ENCODE results near the gene GAD2.

GAD2 gene

DNA sequence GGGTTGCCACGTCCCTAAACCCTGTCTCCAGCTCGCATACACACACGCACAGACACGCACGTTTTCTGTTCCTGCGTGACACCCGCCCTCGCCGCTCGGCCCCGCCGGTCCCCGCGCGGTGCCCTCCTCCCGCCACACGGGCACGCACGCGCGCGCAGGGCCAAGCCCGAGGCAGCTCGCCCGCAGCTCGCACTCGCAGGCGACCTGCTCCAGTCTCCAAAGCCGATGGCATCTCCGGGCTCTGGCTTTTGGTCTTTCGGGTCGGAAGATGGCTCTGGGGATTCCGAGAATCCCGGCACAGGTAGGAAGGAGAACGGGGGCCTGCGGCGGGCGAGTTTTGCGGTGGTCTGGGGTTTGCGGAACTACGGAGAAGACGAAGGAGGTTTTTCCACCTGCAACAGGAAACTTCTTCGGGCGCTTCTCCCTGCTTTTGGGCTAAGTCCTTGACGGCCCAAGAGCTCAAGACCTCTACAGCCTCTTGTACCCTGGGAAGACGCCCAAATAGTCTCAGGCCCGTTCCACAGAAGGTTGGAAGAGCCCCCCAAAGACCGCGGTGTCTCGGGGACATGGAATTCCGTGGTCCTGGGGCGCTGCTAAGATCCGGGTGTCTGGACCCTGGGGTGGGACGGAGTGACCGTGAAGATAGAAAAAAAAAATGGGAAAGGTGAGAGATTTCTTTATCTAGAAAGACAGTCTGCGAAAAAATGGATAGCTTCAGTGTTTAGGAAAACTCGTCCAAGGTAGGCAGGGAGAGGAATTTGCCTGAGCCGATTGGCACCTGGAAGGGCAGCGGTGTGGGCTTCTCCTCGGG lies at the start of gene GAD2:
GAD2 (plus strand) TSS at position 190 of the 811 bp plus-strand sequence; CDS start at position 226, 36 bp downstream.
- no peak for DNase-seq

GRCh38 chr10:26169466-26169865 lies 47.1 kb upstream of the GAD2 start:
- DNase-seq = no peak

DNA sequence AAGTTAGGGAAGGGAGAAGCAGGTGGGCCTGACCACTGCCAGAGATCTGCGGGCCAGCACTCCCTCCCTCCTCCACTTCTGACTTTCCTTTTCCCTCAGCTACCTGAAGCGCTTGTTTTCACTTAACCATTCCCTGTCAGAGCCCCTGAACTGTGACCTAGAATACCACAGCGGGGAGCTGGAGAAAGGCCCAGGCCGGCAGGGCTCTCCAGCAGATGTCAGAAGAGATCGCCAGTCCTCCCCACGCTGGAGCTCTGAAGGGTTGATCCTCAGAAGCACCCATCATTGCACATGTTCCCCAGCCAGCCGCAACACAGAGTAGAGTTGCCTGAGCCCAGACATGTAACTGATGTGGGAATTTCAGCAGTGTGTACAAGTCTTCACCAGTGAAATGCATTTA lies 44.4 kb upstream of the GAD2 start:
- no peak for DNase-seq

DNA sequence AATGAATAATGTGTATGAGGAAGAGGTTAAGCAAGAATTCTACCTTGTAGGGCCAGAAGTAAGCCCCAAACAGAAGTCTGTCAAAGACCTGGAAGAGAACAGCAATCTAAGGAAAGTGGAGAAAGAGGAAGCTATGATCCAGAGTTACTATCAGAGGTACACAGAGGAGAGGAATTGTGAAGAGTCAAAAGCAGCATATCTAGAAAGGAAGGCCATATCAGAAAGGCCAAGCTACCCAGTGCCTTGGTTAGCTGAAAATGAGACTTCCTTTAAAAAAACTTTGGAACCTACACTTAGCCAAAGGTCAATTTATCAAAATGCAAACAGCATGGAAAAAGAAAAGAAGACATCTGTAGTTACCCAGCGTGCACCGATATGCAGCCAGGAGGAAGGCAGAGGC lies 42.7 kb upstream of the GAD2 start:
- DNase-seq = peak; percentile 20

DNA sequence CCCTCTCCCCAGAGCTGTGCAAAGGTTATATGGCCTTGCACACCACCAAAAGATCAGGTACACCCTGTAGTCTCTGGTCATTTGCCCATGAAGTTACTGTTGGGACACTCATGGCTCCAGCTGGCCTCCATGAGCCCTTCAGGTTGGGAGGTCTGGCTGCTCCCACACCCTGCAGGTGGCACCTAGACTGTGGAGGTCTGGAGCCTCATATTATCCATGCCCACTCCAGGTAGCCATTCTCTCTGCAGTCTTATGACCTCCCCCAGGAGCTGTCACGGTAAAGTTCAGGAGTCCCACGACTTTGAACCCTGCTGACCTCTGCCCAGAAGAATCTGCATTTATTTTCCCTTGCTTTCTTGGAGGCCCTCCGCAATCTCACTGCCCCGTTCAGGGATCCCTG lies 39.2 kb upstream of the GAD2 start:
- DNase-seq = no peak

GRCh38 chr10:26194275-26194674 lies 22.3 kb upstream of the GAD2 start:
- DNase-seq = no peak

GRCh38 chr10:26197248-26197647 lies 19.3 kb upstream of the GAD2 start:
- DNase-seq = no peak

- DNase-seq = no peak
Measured at GRCh38 chr10:26198119-26198518, 18.5 kb upstream of the GAD2 start.

GRCh38 chr10:26199841-26200240 lies 16.7 kb upstream of the GAD2 start:
- DNase-seq = no peak

- no peak for DNase-seq
Measured at GRCh38 chr10:26205223-26205622, 11.4 kb upstream of the GAD2 start.

GRCh38 chr10:26211781-26212444 lies 4.7 kb upstream of the GAD2 start:
- no peak for DNase-seq

DNA sequence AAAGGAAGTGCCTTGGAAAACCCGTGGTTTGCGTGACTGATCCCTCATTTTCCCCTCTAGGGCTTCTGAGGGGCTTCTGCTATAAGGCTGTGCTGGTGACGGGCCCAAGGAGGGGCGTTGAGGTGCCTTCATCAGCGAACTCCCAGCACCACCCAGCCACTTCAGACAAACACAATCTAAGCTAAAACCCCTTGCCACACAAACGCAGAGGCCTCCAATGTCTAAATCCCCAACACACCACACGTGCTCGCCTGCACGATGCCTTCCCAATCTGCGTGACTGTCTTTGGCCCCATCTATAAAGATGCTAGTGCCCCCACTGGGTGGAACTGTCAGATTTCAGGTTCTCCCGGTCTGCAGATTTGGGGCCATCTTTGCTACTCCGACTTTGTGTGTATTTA lies 4.1 kb upstream of the GAD2 start:
- no peak for DNase-seq

DNA sequence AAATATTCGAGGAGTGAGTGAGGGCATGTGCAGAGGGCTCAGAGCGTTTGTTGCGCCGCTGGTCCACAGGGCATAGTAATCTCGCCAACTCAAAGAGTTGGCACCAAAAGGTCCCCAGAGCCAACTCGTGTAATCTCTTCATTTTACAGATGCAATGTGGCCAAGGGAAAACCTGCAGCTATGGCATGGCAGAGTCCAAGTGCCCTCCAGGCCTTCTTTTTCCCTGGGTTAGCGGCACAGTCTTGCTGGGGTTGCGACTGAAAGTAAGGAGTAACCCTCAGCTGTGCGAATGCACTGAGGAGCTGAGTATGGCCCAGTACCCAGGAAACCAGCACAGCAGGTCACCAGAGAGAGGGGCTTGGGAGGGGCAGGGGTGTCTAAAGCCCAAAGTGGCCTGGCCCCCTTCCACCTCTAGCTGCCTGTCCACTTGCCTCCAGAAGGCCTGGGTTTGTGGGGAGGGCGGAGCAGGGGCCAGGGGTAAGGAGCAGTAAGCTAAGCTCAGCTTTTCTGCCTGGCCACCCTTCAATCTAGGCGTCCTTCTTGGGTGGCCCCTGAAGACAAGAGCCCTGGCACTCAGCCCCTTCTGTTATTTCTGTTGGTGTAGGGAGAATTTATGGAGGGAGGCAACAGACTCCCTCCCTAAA lies 3.3 kb upstream of the GAD2 start:
- DNase-seq = no peak

- no peak for DNase-seq
Measured at GRCh38 chr10:26214004-26214403, 2.6 kb upstream of the GAD2 start.

DNA sequence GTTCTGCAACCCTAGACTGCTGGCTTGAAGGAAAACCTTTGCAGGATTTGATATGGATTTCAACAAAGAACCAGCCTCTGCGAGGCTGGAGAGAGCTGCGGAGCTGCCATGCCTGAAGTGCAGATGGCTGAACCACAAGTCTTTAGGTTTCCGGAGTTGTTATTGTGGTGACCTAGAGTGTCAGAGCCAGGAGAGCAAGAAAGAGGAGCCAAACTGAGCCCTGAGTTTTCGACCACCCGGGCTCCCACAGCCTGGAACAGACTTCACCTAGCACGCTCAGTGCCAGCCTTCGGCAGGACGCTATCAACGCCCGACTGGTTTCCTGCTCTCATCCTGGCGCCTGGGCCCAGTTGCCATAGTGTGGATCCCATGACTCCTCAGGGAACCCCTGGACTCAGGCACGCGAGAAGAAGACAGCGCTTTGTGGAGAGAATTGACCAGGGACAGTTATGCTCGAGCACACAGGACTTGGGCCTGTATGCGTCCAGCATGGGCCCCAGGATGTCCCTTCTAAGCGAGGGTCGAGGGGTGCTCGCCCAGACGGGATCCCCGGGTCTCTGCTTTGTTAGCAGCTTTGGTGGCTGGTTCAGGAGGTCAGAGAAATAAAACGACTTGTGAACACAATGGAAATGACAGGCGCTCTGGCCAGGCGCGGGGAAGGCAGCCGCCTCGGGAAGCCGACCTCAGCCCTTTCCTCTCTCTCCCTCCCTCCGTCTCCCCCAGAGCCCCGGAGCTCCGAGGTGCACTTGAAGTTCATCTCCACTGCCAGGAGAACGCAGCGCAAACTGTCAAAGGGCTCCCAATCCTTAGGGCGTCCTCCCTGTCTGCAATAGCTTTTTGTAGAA lies 1.8 kb upstream of the GAD2 start:
- no peak for DNase-seq

DNA sequence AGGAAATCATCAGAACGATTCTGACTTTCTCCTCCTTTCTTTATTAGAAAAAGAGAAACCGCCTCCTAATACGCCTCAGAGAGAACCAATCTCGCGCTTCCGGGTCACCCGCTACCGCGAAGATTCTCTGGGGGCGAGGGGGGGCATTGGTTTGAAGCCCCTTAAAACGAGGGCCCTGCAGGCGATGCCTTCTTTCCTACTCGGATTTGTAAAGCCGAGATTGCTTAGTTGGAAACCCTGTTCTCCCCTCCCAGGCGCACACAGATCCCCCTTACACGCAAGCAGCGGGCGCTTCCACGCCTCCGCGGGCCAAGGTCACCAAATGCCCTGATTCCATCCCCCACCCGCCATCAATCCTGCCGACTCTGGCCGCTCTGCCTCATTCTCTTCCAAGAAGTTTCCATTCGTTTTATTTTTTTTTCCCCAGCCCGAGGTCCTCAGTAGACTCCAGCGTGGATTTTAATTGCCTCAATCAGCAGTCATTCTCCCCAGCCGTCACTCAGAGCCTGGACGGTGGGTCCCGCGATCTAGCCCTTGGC lies 1.1 kb upstream of the GAD2 start:
- no peak for DNase-seq

DNA sequence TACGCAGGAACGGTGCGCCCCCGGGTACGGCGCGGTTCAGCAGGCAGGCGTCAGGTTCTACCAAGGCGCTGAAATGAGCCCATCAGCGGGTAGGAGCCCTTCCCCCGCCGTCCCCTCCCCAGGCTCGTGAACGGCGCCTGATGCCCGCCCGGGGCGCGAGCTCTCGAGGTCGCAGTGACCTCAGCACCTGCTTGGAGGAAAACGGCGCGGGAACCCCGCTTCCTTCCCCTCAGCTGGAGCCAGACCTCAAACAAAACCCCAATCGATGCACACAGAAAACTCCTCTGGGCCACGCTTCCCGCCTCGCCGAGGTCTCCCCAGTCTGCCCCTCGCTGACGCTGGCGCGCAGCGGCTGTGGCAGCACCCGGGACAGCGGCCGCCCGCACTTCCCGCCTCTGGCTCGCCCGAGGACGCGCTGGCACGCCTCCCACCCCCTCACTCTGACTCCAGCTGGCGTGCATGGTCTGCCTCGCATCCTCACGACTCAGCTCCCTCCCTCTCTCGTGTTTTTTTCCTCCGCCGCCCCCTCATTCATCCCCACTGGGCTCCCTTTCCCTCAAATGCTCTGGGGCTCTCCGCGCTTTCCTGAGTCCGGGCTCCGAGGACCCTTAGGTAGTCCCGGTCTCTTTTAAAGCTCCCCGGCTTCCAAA lies 514 bp upstream of the GAD2 start:
- no peak for DNase-seq

GRCh38 chr10:26217396-26218086 lies 967 bp downstream of the GAD2 start:
- no peak for DNase-seq

GRCh38 chr10:26219676-26220075 lies 3.1 kb downstream of the GAD2 start:
- DNase-seq = no peak

- DNase-seq = no peak
Measured at GRCh38 chr10:26220901-26221300, 4.3 kb downstream of the GAD2 start.

DNA sequence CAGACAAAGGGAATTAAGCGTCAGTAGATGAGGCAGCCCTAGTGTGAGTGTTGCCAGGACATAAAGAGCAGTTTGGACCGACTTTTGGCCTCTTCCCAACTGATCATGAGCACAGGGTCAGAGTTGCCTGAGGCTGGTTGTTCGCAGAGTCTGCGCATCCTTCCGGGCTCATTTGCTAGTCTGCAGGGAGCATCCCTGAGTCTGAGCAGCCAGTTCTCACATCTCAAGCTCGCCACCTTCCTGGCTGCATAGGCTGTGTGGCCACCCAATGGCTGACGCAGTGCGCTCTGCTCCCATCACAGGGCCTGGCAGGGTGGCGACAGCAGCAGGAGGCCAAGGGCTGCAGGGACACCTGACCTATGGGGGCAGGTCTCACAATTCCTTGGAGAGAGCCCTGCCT lies 5.0 kb downstream of the GAD2 start:
- no peak for DNase-seq

- DNase-seq = peak; percentile 80
Measured at GRCh38 chr10:26222563-26222962, 6.0 kb downstream of the GAD2 start.
